ENCODE results near the gene MARCHF10.
"Not testable (repeated sequence)": the region's sequence is repeated elsewhere in the genome, so short reads cannot be mapped to it uniquely, and the experiment has no call there.

MARCHF10 gene

DNA sequence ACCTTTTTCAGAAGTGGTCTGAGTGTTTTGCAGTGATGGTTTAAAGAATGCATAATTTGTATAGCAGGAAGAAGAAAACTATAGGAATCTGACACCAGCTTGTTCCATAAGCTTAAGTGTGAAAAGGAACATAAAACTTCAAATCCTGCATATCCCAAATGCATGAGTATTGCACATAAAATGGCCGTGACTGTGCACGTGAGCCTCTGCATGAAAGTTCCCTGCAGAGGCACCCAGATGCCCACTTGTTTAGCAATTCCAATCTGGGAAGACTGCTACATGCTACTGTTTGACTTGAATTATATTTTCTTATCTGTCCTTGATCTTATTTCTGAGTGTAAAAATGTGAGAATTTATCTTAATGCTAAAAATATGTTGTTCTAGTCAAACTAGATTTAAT is 21.5 kb downstream of the MARCHF10 start:
- no peak for DNase-seq (ENCODE audit: low read depth in 2 of 2)

DNA sequence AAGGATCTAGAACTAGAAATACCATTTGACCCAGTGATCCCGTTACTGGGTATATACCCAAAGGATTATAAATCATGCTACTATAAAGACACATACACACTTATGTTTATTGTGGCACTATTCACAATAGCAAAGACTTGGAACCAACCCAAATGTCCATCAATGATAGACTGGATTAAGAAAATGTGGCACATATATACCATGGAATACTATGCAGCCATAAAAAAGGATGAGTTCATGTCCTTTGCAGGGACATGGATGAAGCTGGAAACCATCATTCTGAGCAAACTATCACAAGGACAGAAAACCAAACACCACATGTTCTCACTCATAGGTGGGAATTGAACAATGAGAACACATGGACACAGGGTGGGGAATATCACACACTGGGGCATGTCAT is 22.1 kb downstream of the MARCHF10 start:
- DNase-seq (ENCODE audit: low read depth in 2 of 2), result not testable (repeated sequence)

DNA sequence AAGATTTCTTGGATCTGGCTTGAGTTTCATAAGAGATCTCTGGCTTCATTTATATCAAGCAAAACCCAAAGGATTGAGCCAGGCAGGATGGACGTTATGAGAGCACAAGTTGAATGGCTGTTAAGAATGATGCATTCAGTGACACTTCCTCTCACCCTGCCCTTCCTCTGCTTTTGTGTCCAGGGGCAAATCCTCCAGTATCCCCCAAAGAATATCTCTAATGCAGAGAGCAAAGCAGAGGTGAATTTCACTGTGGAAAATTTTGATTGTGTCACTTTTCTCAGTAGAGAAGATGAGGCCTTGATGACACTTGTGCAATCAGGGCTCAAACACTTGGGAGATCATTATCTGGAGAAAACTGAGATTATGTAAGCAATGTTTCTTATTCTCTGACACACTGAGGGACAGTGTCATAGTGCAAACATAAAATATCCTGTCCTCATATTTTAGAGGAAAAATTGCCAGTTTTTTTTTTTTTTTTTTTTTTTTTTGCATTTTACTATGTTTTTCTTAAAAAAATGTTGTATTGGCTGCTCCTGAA is 25.3 kb downstream of the MARCHF10 start:
- DNase-seq (ENCODE audit: low read depth in 2 of 2), result no peak

DNA sequence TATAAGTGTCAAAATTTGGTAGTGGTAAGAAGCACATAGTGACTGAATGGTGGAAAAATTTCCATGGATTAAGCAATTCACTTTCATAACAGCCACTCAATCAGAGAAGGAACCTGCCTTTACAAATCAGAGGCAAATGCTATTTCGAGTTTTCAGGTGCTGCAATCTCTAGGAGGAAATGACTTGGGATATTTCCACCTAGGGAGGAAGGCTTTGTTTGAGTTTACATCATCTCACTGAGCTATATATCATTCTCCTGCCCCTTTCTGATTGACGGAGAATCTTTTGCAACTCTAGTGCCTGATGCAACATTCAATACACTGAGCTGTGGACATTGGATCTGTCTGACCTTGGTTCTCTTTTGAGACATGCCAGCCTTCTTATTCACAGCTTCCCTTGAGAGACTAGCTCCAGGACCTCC is 26.3 kb downstream of the MARCHF10 start:
- no peak for DNase-seq (ENCODE audit: low read depth in 2 of 2)

DNA sequence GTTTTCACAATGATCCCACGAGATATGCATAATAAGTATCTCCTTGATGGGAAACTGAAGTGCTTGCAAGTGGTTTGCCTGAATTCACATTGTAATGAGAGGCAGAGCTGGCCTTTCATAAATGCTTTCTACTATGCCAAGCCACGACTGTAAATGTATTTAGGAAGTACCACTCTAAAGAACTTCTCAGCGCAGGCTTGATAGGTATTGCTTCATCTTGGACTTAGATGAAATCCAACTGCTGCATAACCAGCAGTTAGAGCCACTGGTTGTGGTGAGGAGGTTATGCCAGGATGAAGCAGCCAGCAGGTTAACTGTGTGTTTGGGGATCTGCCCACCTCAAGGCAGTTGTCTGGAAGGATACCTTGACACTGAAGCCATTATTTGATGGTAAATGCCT is 26.8 kb downstream of the MARCHF10 start:
- no peak for DNase-seq (ENCODE audit: low read depth in 2 of 2)

DNA sequence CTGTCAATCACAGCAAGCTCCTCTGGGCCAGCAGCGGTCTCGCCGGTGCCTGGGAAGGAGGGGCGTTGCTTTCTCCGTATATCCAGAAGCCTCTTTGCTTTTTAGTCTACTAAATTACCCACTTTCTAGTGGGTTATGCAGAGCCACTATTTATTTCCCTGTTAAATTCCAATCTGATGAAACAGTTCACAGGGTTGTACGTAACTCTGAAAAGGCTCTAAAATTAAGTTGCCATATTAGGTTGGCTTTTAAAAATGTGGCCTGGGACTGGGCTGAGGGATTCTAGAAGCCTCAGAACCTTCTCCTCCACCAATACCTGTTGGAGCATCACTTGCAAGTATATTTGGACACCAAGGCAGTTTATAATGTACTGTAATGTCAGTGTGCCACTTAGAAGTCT is 27.2 kb downstream of the MARCHF10 start:
- DNase-seq (ENCODE audit: low read depth in 2 of 2), result no peak

DNA sequence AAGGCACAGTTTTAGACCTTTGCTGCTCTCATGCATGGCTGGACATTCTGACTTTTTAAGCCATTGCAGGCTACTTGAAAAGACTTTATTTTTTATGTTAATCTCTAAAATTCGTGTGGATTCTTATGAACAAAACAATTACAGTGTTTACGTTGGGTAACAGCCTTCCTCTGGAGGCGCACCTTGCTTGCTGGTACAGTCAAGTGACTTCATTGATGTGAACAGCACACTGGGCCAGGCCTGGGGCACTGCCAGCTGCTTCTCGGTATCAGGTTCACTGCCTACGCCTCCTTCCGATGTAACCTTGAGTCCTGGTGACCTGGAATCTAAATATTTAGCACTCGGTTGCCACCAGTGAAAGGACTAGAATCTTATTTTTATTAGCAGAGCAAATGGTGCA is 27.8 kb downstream of the MARCHF10 start:
- DNase-seq (ENCODE audit: low read depth in 2 of 2), result no peak

DNA sequence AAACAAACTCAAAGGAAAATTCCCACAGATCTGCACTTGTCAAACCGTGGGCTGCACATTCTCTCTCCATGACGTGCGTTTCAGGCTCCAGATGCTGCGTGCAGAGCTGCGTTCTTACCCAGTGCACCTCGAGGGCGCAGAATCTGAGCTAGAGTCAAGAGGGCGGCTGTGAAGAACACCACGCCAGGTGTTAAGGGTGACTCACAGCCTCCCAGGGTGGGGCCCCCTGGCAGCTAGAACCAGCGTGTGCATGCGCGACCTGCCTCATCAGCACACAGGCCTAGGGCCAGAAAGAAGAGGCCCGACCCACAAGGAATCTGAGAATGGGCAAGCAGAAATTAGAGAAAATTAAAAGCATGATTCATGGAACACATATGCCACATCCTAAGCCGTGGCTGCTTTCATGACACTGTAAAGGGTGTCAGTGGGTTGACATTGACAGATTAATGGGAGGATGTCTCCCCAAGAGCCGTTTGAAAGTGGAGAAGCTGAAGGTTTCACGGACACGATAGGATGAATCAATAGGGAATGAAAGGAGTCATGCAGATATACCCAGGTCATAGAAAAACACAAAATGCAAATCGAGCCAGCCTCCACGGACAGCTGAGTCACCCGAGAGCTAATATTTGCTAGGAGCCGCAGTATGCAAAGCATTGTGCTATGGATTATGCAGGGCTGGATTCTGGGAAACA is 29.0 kb downstream of the MARCHF10 start:
- DNase-seq (ENCODE audit: low read depth in 2 of 2), result no peak

DNA sequence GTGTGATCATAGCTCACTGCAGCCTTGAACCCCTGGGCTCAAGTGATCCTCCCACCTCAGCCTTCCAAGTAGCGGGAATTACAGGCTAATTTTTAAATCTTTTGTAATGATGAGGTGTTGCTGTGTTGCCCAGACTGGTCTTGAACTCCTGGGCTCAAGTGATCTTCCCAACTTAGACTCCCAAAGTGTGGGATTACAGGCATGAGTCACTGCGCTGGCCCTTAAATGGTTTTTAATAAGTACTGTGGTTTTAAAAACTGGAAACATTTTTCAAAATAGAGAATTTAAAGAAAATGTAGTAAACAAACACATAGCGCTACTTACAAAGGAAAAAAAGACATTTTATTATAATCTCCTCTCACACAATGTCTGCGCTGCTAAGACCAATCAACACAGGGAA is 32.2 kb downstream of the MARCHF10 start:
- no peak for DNase-seq (ENCODE audit: low read depth in 2 of 2)

DNA sequence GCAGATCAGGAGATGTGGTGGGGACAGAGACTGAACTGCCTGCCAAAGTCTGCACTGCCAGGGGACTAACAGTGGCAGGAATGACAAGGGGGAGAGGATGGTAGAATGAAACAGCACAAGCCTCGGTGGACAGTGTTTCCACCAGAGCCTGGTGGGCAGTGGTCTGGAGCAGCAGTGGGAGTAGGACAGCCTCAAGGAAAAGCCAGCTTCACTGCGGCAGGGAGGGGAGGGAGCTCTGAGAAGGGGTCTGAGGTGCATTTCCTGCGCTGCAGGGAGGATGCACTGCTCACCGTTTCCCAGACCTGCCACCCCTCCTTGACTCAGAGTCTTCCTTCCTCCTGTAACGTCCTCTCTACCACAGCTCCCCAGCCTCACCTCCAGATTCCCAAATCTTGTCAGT is 33.8 kb downstream of the MARCHF10 start:
- DNase-seq (ENCODE audit: low read depth in 2 of 2), result no peak

DNA sequence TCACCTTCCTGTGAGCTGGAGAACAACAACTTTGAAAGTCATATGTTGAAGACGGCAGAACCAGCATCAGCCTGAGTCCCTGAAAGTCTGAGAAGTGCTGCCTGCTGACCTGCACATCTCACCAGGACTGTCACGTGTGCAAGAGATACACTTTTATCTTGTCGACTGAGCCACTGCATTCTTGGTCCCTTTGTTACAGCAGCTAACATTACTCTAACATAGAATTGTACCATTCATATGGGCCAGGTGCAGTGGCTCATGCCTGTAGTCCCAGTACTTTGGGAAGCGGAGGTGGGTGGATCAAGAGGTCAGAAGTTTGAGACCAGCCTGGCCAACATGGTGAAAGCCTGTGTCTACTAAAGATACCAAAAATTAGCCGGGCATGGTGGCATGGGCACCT is 40.1 kb downstream of the MARCHF10 start:
- no peak for DNase-seq (ENCODE audit: low read depth in 2 of 2)

DNA sequence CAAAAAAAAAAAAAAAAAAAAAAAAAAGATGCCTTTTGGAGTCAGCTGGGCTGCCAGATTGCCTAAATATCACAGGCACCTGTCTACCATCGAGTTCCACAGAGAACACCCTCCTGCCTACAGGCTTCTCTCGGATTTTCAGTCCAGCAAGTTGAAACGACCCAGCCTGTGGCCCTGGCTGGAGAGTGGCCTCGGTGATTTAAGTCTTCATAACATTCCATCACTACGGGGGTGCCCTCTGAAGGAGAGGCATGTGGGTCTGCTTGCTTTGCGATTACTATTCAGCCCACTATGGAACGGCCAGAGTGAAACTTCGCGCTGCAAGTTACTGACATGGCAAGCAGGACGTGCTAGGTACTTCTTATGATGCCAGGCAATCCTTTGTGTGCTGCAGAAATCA is 42.8 kb downstream of the MARCHF10 start:
- DNase-seq (ENCODE audit: low read depth in 2 of 2), result no peak

DNA sequence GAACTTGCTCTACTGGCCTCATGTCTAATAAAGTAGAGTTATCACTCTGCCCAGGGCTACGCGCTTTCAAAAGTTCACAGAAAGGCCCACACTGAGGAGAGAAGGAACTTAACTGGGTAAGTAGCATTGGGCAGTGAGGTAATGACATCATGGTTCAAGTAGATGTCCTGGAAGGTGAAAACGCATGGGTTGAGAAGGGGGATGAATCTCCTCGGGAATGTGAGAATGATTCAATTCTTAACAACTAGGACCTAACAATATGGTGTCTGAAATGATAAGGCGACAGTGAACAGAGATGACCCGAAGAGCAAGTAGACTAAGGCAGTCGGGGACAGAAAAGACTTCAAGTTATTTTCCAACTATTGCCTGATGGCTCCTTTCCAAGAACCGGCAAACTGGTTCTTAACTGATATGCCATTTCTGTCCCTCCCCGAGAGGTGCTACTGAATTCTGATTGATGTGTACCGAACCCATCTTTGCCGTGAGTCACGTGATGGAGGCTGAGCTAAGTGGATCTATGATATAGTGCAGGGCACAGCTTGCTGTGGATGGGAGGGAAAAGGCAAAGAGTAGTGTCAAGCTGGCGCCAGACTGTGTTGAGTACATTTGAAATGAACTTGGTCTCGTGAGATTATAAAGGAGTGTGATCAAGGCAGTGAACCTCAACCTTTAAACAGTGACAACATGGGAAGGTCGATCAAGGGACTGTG is 44.1 kb downstream of the MARCHF10 start:
- no peak for DNase-seq (ENCODE audit: low read depth in 2 of 2)

DNA sequence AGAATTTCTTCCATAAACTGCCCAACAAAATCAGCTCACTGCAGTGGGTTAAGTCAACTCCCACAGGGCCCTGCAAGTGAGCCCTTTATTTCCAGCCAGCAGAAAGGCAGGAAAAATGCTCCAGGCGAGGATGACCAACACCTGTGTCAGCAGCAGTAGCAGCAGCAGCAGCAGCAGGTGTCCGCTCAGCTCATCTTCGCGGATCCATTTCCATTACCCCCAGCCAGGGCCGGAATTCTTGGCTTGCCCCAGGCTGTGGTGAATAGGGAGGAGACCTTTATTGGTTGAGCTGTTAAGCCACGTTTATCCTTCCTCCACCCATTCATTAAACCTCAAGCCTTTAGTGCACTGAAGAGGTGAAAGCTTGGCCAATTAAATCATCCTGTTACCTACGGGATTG is 46.2 kb downstream of the MARCHF10 start:
- DNase-seq (ENCODE audit: low read depth in 2 of 2), result no peak

DNA sequence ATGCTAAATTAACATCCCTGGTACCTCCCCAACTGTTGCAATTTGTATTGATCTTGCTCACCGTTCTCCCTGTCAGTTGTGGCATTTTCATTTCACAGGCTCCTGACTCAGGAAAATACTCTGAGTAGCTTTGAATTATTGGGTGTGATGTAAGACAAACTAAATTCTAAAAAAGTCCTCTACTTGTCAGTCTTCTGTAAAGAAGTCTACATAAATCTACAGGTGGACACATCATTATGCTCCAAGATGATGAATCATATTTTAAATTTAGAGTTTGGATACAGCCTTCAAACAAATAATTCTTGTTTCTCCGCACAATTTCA is 47.2 kb downstream of the MARCHF10 start:
- no peak for DNase-seq (ENCODE audit: low read depth in 2 of 2)

DNA sequence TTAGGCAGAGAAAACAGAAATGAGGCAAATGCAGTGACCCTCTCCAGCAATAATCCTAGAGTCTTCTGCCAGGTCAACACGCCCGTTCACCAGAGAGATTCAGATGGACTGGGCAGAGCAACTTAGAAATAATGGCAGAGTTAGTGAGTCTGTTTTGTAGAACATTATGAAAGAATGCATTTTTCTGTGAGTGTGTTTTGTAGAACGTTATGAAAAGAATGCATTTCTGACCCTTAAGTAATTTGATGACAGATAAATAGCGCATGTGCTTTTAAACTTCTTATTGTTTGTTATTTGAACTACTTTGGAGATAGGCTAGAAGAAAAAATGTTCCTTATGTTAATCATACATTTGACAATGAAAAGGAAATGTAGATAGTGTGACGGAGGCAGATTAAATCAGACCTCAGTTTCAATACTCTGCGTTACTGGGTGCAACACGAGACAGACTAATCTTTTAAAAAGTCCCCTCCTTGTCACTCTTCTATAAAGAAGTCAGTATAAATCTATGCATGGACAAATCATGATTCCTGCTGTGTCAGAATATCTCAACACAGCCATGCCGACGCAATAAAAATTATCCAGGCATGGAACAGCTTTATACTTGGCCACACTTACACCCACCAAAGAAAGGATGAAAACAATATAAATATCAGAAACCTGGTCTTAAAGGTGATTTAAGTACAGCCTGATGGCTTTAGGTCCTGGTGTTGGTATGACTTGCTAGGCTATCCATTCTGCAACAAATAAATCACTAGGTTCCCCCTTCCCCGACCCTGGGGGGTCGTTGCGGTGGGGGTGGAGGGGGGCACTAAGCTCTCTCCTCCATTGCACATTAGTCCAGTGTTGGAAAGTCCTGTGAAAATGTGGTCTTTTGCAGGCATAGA is 47.8 kb downstream of the MARCHF10 start:
- no peak for DNase-seq (ENCODE audit: low read depth in 2 of 2)

DNA sequence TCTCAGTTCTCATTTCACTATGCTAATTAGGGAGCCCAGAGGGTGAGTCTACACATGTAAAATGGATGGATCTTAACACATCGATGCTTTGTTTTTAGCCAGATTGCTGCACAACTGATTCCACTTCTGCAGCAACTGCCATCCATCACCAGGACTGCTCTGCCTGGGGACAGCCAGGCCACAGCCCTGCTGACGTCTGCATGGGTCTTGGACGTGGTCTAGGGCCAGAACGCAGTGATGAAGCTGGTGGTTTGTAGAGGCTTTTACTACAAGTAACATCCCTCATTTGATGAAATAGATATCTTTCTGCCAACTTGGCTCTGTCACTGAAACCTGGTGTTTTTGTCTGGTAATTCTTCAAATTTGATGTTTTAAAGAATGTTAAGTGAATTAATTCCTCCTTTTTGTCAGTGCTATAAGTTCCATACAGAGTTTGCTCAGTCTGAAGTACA is 50.6 kb downstream of the MARCHF10 start:
- no peak for DNase-seq (ENCODE audit: low read depth in 2 of 2)

DNA sequence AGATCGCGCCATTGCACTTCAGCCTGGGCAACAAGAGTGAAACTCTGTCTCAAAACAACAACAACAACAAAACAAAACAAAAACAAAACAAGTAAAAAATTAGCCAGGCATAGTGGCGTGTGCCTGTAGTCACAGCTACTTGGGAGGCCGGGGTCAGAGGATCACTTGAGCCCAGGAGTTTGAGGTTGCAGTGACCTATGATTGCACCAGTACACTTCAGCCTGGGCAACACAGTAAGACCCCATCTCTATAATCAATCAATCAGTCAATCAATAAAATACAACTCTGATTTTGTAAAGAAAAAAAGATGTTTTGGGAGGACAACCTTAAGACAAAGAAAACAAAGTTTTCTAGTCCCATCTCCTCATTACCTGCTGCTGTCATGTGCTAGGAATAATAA is 51.9 kb downstream of the MARCHF10 start:
- no peak for DNase-seq (ENCODE audit: low read depth in 2 of 2)

DNA sequence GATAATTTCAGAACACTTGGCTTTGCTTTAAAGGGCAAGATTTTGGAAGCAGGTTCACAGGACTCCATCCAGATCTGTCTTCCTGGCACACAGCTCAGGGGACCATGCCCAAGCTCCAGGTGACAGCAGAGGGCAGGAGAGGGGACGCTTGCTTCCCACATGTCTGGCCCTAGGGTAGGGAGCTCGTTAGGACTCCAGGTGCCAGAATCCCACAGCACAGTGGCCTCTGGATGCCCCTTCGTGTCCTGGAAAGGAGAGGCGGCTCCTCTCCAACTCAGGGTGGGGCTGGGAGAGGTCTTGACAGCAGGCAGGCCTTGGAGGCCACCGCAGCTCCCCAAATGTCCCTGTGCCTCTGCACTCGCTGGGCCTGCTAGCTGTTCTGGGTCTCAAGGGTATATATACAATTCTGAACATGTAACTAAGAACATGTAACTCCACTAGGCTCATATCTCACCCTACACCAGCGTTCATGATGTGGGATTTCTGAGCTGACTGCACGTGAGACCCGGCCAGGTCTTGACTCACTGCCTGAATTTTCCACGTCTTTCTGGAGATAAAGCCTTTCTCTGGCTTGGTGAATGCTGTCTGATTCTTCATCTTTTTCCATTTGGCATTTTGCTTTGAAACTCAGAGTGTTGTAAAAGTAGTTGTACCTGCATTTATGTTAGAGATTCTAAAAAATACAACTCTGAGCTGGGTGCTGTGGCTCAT is 52.8 kb downstream of the MARCHF10 start:
- no peak for DNase-seq (ENCODE audit: low read depth in 2 of 2)

DNA sequence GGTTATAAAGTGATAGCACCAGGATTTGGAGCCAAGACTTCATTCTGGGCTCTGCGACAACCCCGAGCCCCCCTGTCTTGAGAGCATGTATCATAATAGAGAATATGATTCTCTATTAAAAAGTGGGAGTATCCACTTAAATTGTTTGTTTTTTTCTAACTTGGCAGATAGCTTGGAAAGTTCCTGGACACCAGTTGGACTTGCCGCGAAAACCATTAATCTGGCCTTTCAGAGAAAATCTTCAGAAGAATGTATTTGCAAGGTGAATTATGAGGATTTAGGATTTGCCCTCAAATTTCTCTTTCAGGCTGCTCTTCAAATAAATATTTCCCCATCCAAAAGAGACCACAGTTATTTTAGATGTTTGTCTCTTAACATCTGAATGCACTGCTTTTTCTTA is 53.5 kb downstream of the MARCHF10 start:
- DNase-seq (ENCODE audit: low read depth in 2 of 2), result no peak

DNA sequence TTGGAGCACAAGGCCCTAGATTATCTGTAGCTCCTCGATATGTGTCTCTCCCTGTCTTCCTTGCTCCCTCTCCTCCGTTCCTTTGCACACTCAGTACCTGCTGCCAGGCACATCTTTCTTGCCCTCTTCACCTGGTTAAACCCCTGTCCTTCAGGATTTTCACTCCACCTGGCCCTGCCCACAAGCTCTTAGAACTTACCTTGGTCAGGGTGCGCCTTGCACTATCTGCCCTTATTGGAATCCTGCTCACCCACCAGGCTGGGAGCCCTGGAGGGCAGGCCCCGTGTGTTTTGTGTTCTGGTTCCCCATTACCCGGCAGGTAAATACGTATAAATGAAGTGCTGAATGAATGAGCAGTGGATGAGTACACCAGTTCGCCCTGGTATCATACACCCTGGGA is 54.6 kb downstream of the MARCHF10 start:
- DNase-seq (ENCODE audit: low read depth in 2 of 2), result no peak

Measured in stimulated activated CD4-positive, alpha-beta T cell treated with anti-CD3 and anti-CD28 coated beads, Interleukin-15, amount 100 ng/mL, for 48 hours (primary cell).